Measurements from ENCODE around the gene WBP1. TPM values are rescaled to one million over a fixed set of nuclear protein-coding genes. Genes with fewer than 3 reads are reported as not detected.

Gene WBP1
- total RNA-seq, 1 donor from 2014 or later = 109 TPM

GRCh38 chr2:74505448-74506246 is 47.4 kb downstream of the WBP1 start:
- Mint-ChIP-seq H3K4me1 (ENCODE audit: low read depth, unreplicated experiment) (peaks cover 23% of the 10 kb centered on the region), H3K27ac (ENCODE audit: unreplicated experiment) (no peak overlapping the region), H3K36me3 (ENCODE audit: unreplicated experiment) (peaks cover 8% of the 10 kb centered on the region), H3K9me3 (ENCODE audit: unreplicated experiment) (peaks cover 34% of the 10 kb centered on the region), H3K4me3 (ENCODE audit: unreplicated experiment) (peak overlapping the region; percentile 11), H3K27me3 (ENCODE audit: unreplicated experiment) (peaks cover 40% of the 10 kb centered on the region)
- DNase-seq = no peak
- no peak for TF ChIP-seq CTCF (IDR thresholded peaks at IDR 0.05; ENCODE audit: partially characterized antibody, unreplicated experiment)

- Mint-ChIP-seq H3K27ac (ENCODE audit: unreplicated experiment) (peak within 1 kb of the TSS; percentile 100), H3K4me3 (ENCODE audit: unreplicated experiment) (peak within 1 kb of the TSS; percentile 100), H3K4me1 (ENCODE audit: low read depth, unreplicated experiment) (peaks cover 17% of the 10 kb centered on the region), H3K9me3 (ENCODE audit: unreplicated experiment) (peaks cover 31% of the 10 kb centered on the region), H3K36me3 (ENCODE audit: unreplicated experiment) (peaks cover 8% of the 10 kb centered on the region), H3K27me3 (ENCODE audit: unreplicated experiment) (peaks cover 35% of the 10 kb centered on the region)
- peak; percentile 97 for DNase-seq
- TF ChIP-seq CTCF (IDR thresholded peaks at IDR 0.05; ENCODE audit: partially characterized antibody, unreplicated experiment) = peak; percentile 60
Observed at GRCh38 chr2:74507145-74507925, 49.1 kb downstream of the WBP1 start, which contains the start of gene PCGF1. PCGF1 (minus strand) TSS chr2:74507695; CDS start chr2:74507668, 27 bp downstream.

GRCh38 chr2:74507926-74508520 is 49.8 kb downstream of the WBP1 start:
- Mint-ChIP-seq H3K4me3 (ENCODE audit: unreplicated experiment) (peak overlapping the region; percentile 100), H3K27ac (ENCODE audit: unreplicated experiment) (peak overlapping the region; percentile 100), H3K4me1 (ENCODE audit: low read depth, unreplicated experiment) (peaks cover 20% of the 10 kb centered on the region), H3K36me3 (ENCODE audit: unreplicated experiment) (peaks cover 8% of the 10 kb centered on the region), H3K9me3 (ENCODE audit: unreplicated experiment) (peaks cover 32% of the 10 kb centered on the region), H3K27me3 (ENCODE audit: unreplicated experiment) (peaks cover 37% of the 10 kb centered on the region)
- peak; percentile 81 for DNase-seq
- TF ChIP-seq CTCF (IDR thresholded peaks at IDR 0.05; ENCODE audit: partially characterized antibody, unreplicated experiment) = no peak

GRCh38 chr2:74510272-74510671 is 52.0 kb downstream of the WBP1 start:
- peaks cover 20% of the 10 kb centered on the region for H3K4me1 Mint-ChIP-seq (ENCODE audit: low read depth, unreplicated experiment)

More at GRCh38 chr2:74510272-74510671, 52.0 kb downstream of the WBP1 start:
- TF ChIP-seq CTCF (IDR thresholded peaks at IDR 0.05; ENCODE audit: partially characterized antibody, unreplicated experiment) = no peak
- H3K9me3 Mint-ChIP-seq (ENCODE audit: unreplicated experiment) = peaks cover 32% of the 10 kb centered on the region
- peak overlapping the region; percentile 9 for H3K4me3 Mint-ChIP-seq (ENCODE audit: unreplicated experiment)
- no peaks in the 10 kb centered on the region for H3K36me3 Mint-ChIP-seq (ENCODE audit: unreplicated experiment)
- H3K27me3 Mint-ChIP-seq (ENCODE audit: unreplicated experiment) = peaks cover 29% of the 10 kb centered on the region
- H3K27ac Mint-ChIP-seq (ENCODE audit: unreplicated experiment) = no peak overlapping the region
- no peak for DNase-seq

Other genes starting within 250 kb of the WBP1 start
- 8.2 TPM for gene SLC4A5, start 115.0 kb upstream of the WBP1 start, total RNA-seq (ENCODE audit: unreplicated experiment)
- gene DCTN1, start 78.1 kb upstream of the WBP1 start, total RNA-seq (ENCODE audit: unreplicated experiment) = 832 TPM
- gene C2orf81, start 36.8 kb upstream of the WBP1 start, total RNA-seq (ENCODE audit: unreplicated experiment) = 3.7 TPM
- 29.5 TPM for gene WDR54, start 36.7 kb upstream of the WBP1 start, total RNA-seq (ENCODE audit: unreplicated experiment)
- 88.7 TPM for gene RTKN, start 16.5 kb upstream of the WBP1 start, total RNA-seq (ENCODE audit: unreplicated experiment)
- gene INO80B, start 3.4 kb upstream of the WBP1 start, total RNA-seq (ENCODE audit: unreplicated experiment) = 18.5 TPM
- gene MOGS, start 6.9 kb downstream of the WBP1 start, total RNA-seq (ENCODE audit: unreplicated experiment) = 50.9 TPM
- gene MRPL53, start 14.2 kb downstream of the WBP1 start, total RNA-seq (ENCODE audit: unreplicated experiment) = 63.9 TPM
- gene CCDC142, start 24.6 kb downstream of the WBP1 start, total RNA-seq (ENCODE audit: unreplicated experiment) = 28.0 TPM
- gene TTC31, start 24.6 kb downstream of the WBP1 start, total RNA-seq (ENCODE audit: unreplicated experiment) = 23.8 TPM
- 0.96 TPM for gene LBX2, start 41.2 kb downstream of the WBP1 start, total RNA-seq (ENCODE audit: unreplicated experiment)
- gene PCGF1, start 49.3 kb downstream of the WBP1 start, total RNA-seq (ENCODE audit: unreplicated experiment) = 32.3 TPM
- gene TLX2, start 56.0 kb downstream of the WBP1 start, total RNA-seq (ENCODE audit: unreplicated experiment) = 21.2 TPM
- gene DQX1, start 67.8 kb downstream of the WBP1 start, total RNA-seq (ENCODE audit: unreplicated experiment) = 0.91 TPM
- gene AUP1, start 71.3 kb downstream of the WBP1 start, total RNA-seq (ENCODE audit: unreplicated experiment) = 99.5 TPM
- gene HTRA2, start 71.5 kb downstream of the WBP1 start, total RNA-seq (ENCODE audit: unreplicated experiment) = 46.7 TPM
- 64.2 TPM for gene LOXL3, start 95.5 kb downstream of the WBP1 start, total RNA-seq (ENCODE audit: unreplicated experiment)
- 14.0 TPM for gene DOK1, start 96.3 kb downstream of the WBP1 start, total RNA-seq (ENCODE audit: unreplicated experiment)
- 0.81 TPM for gene M1AP, start 189.9 kb downstream of the WBP1 start, total RNA-seq (ENCODE audit: unreplicated experiment)
- 28.5 TPM for gene SEMA4F, start 195.8 kb downstream of the WBP1 start, total RNA-seq (ENCODE audit: unreplicated experiment)

All from glutamatergic neuron (in vitro differentiated cells).